GM15510 (cell line): ENCODE measurements around the gene CCDC150.

Experiments used
- POLR2A ChIP-seq: IDR thresholded peaks from 3 replicates; pipeline ENCODE4 v1.6.1; 2011; ENCODE audit warnings: borderline replicate concordance; ENCODE audit not compliant: insufficient read length; ENCODE audit errors: extremely low read depth

CCDC150 gene

GRCh38 chr2:196725882-196726281, 86.4 kb downstream of the CCDC150 start:
- no peak for TF ChIP-seq POLR2A

DNA sequence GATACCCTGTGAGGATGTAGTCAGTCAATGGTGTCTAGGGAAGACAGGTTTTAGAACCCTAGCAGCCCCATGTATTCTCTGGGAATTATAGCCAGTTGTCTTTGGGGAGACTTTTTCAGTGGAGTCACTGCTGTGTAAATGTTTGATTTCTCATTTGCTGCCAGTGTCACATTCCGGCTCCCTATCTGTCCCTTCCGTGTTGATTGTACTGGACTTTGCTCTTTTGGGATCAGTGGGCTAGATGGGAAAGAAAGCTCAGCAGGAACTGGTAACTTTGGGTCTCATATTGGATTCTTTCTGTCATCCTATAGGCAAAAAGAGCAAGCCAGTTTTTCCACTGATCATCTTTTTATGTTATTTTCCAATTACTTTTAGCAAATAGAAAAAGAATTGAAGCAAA, 89.9 kb downstream of the CCDC150 start:
- no peak for TF ChIP-seq POLR2A

- no peak for TF ChIP-seq POLR2A
Measured at GRCh38 chr2:196737046-196737445, 97.5 kb downstream of the CCDC150 start.

GRCh38 chr2:196739031-196739430, 99.5 kb downstream of the CCDC150 start:
- TF ChIP-seq POLR2A: no peak

DNA sequence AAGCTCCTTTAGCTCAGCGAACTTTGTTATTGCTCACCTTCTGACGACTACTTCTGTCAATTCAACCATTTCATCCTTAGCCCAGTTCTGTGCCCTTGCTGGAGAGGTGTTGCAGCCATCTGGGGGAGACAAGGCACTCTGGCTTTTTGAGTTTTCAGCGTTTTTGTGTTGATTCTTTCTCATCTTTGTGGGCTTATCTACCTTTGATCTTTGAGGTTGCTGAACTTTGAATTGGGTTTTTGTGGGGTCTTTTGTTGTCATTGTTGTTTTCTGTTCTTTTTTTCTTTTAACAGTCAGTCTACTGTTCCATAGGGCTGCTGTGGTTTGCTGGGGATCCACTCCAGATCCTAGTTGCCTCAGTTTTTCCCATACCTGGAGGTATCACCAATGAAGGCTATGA, 102.7 kb downstream of the CCDC150 start:
- TF ChIP-seq POLR2A: no peak

GRCh38 chr2:196742685-196743084, 103.2 kb downstream of the CCDC150 start:
- no peak for TF ChIP-seq POLR2A

GRCh38 chr2:196743165-196743564, 103.7 kb downstream of the CCDC150 start:
- TF ChIP-seq POLR2A: no peak

- no peak for TF ChIP-seq POLR2A
Measured at GRCh38 chr2:196745711-196746110, 106.2 kb downstream of the CCDC150 start.

GRCh38 chr2:196747400-196747799, 107.9 kb downstream of the CCDC150 start:
- TF ChIP-seq POLR2A: no peak

DNA sequence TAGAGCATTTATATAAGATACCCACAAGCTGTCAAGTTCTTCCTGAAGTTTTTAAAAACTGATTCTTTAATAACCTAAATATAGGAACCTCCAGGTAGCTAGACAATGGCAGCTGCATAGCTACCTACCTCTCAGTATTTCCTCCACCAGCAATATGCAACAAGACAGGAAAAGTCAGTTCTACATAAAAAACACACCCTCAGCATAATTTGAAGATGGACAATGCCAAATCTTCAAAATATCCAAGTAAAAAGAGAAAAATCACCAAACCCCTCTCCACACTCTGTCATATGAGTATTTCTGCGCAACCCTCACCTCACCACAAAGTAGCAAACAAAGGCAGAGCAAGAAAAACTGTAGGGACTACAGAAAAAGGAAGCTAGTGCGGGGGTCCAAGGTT, 108.6 kb downstream of the CCDC150 start:
- TF ChIP-seq POLR2A: no peak

GRCh38 chr2:196750291-196750923, 110.9 kb downstream of the CCDC150 start:
- TF ChIP-seq POLR2A: no peak

- TF ChIP-seq POLR2A: no peak
Measured at GRCh38 chr2:196750977-196751631, 111.6 kb downstream of the CCDC150 start.

DNA sequence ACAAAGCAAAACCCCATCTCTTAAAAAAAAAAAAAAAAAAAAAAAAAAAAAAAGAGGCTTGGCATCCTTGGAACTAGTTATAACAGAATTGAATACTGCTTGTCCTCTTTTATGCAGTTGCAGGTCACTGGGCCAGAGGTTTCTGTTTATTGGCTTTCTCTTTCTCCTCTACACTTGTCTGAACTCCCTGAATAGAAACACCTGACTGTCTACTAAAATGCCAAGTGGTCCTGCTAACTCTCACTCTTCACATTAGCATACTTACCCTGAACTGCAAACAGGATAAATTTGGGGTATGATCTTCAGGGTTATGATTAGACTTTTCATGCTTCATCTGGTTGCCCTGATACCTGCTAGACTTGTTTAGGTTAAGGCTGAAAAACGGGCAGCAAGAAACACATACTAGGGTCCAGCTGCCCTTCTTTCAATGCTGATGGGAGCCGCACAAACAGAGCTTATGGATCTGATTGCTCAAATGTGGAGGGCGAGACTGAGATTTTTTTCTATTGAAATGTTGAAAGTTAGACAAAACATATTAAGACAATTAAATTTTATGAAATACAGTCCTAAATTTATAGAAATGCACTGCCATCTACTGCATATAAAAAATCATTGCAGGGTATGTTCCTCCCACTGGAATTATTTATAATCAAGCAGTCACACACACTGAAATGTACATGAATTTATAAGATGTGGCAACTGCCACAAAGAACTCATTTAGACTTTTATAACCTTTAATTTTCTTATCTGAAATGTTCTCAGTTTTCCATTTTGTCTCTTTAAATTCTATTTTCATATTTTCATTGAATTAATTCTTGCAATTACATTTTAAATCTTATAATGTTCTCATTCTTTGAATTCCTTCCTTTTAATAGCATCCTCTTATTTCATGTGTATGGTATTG, 119.2 kb downstream of the CCDC150 start:
- no peak for TF ChIP-seq POLR2A

DNA sequence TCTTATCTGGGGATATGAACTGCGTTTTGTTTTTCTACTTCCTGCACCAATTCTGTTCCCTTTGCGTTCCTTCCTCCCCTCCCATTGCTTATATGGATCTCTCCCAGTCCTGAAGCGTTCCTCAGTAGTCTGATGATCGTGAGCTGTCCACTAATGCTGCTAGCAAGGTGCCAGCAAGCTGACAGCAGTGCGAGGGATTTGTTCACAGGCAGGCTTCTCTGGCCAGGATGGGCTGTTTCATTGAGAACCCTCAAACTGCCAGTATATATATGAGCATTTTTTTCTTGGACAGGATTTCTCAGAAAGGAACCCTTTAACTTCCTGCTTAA, 119.8 kb downstream of the CCDC150 start:
- TF ChIP-seq POLR2A: no peak

DNA sequence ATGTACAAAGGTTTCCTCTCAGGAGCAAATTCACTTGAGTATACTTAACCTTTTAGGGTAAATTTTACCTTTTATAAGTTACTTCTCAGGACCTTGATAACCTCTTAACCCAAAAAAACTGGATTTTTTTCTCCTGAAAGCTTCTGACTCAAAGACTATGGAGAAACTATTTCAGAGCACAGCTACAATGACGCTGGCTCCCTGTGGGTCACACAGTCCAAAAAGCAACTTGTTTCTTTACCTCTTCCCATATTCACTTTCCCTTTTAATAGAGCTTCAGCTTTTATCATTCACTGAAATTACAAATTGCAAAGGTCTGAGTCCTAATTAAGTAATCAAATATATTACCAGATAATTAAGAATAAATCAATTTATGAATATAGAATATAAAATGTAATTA, 127.6 kb downstream of the CCDC150 start:
- no peak for TF ChIP-seq POLR2A
